ENCODE data around the gene OR4D2.

Gene OR4D2

DNA sequence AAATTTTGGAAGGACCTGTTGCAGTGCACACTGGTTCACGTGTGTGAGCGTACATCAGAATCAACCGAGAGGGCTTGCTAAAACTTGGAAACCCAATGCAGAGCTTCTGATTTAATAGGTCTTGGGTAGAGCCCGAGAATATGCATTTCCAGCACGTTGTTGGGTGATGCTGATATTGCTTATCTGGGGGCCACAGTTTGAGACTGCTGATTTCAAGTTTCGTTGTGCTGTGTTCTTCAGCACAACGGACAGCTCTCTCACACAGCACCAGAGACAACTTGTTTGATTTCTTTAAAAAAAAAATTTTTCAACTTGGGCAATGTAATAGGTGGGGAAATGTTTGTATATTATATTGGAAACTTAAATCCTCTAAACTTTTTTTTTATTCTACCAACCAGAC lies 9.4 kb downstream of the OR4D2 start:
- FAIRE-seq: no peak

DNA sequence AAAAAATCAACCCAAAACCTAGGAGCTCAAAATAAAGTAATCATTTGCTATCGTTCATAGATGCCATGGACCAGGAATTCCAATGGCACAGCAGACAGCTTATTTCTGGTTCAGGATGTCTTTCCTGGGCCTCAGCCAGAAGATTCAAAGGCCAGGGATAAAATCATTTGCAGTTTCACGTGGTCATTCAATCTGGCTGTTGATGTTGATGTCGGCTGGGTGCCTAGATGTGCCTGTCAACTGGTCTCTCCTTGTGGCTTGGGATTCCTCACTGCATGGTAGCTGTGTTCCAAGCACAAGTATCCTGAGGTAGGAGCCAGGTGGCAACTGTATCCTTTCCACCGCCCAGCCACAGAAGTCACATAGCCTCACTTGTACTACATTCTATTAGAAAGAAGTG lies 15.0 kb downstream of the OR4D2 start:
- no peak for FAIRE-seq

DNA sequence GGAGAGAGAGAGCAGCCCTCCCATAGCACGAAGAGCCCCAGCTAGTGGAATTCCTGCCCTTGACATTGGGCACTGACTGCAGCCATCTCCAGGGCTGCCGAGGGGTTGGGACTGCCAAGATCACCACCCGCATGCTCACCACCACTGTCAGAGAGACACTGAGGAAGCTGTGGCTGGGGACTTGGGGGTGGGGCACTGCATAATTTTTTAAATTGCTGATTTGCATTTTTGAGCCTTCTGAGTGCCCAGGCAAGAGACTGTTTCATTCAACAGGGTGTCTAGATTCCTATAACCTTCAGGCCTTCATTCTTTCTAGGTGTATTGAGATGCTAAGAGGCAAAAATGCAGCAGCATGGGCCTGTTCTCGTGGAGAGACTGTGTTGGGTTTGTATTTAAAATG lies 16.7 kb downstream of the OR4D2 start:
- FAIRE-seq: no peak

DNA sequence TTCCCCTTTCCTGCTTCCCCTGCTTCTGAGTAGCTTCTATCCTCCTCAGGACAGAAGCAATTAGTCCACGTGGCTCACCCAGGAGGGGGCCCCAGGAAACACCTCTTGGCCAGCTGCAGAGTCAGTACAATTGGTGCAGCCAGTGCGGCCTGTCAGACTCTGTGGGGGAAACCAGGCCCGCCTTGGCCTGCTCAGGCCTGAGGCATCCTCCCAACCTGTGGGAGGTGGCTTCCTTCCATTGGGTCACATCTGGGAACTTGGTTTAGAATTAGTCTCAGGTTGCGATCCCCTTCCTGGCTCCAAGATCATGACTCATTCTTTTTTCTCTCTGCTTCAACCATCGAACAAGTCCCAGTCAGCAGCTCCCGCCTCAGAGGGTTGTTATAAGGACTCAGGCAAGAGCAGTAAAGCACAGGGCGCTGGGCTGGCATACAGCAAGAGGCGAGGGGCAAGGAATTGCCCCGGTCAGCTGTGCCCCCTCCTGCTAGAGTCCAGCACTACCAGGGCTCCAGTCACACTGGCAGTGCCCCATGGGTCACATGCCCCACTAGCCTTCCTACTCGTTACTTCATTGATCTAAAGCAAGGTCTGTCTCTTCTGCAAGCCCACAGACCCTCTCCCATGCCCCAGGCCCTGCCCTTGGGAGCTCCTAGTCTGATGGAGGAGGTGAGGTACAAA lies 17.7 kb downstream of the OR4D2 start:
- FAIRE-seq: no peak

DNA sequence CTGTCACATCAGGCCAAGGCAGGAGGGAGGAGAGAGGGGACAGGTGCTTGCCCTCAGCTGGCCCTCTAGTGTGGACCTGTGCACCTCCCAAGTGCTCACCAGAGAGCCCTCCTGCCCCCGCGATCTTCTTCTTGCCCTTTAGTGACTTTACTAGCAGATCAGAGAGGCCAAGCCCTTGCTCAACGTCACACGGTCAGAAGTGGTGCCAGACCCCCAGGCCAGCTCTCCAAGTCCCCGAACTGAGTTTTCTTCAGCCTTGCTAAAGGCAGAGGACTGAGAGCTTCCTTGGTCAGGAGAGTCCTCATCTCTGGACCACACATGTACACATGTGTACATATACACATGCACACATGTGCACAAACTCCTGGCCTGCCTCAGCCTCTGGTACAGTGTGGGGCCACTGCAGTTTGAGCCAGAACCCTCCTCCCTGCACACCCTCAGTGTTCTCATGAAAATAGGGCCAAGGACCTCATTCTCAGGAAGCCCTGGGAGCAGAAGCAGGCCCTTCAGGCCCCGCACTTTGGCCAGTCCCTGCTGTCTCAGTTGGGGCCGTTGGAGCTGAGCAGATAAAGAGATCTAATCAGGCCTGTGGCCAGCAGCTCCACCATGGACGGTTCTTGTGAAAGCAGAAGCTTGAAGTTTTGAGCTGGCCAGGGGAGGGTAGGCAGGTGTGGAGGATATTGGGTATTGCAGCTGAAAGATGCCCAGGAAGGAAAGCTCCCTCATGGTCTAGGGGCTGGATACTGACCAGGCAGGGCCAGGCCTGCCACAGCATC lies 18.4 kb downstream of the OR4D2 start:
- no peak for FAIRE-seq

DNA sequence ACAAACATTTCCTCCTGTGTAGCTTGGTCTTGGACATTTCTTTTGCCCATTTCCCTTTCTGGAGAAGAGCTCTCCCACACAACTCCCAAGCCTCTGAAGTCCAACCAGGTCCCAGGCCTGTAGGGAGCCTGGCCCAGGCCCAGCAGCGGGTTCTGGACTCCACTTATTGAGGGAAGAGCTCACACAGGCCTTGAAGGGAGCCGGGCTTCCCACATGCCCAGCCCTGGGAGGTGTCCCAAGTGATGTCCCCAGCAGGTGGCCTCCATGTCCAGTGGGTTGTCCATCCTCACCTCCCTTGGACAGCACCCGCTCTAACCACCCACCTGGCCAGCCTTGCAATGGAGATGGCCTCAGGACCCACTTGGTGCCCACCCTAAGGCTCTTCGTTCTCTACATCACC lies 19.8 kb downstream of the OR4D2 start:
- no peak for FAIRE-seq

DNA sequence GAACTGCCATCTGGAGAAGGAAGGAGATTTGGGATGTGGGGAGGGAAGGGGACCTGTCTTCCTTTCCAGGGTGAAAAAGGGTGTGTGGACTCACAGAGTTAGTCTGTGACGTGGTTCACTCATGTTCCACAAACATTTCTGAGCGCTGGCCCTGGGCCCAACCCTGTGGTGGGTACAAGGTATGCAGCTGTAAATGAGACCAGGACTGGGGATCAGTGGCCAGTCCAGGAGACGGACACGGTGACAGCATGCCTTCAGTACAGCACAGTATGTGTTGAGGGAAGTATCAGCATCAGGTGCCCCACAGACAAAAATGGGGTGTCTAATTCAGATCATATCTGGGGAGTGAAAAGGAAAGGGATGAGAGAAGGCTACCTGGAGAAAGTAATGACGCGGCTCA lies 20.3 kb downstream of the OR4D2 start:
- FAIRE-seq: no peak

DNA sequence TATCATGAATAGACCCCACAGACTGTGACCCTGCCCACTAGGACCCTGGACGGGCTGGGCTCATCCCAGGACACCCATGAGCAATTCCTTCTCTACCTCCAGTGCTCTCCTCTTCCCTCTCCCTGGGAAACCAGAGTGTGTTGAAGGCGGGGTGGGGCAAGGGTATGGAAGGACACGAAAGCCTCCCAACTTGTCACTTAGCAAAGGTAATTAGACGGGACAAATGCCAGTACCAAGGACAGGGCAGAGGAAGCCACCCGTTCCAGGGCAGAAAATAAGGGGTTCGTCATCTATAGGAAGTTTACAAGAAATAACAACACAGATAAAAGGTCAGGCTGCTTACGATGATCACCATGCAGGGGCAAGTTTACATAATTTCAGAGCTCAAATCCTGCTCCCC lies 20.9 kb downstream of the OR4D2 start:
- no peak for FAIRE-seq

DNA sequence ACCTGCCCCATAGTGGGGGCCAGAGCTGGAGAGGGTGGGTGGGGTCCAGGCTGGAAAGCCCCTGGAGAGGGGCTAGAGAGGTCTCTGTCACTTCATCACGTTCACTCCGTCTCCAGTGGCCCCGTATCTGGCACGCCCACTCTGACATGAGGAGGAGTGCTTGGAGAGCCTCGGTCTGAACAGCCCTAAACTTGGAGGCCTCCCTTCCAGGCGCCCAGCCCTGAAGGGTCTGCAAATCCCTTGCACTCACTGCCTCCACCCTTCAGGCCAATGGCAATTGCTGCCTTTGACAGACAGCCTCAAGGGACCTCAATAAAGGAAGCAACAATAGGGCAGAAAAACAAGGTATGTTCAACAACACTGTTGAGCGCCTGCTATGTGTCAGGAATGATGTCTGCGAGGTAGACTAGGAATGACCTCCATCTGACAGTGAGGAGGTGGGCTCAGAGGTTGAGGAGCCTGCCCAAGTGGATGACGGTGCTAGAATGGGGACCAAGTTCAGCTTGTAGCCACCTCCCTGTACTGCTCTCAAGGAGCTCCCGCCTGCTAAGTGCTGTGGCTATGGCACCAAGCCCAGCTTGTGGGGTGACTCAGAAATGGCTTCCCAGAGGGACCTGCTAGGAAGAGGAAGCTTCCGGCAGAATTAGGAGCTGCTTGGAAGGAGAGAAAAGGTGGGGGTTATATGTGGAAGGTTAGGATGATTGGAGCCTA lies 22.8 kb downstream of the OR4D2 start:
- FAIRE-seq: no peak

DNA sequence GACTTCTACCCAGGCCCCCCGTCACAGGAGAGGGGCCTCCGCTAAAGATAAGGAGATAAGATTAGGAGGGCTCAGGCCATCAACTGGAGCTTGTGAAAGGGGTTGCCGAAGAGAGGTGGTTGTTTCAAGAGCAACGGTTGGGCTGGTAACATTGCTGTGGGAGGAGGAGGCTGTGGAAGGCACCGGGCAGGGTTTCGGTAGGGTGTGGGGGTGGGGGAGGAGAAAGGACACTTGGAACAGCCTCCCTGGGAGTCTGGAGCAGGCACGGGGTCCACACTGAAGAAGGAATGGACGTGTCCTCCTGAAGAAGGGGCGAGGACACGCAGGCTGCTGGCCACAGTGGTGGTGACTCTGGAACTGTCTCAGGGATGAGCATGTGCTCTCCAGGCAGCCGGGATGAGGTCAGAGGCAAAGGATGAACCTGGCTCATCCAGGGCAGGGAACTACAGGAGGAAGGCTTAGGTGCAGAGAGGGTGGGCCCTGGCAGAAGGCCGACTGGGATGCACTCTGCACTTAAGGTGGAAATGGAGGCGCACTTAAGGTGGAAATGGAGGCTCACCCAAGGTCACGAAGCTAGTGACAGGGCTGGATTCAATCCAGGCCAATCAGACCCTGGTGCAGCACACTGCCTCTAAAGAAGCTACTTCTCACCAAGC lies 24.6 kb downstream of the OR4D2 start:
- FAIRE-seq: no peak

DNA sequence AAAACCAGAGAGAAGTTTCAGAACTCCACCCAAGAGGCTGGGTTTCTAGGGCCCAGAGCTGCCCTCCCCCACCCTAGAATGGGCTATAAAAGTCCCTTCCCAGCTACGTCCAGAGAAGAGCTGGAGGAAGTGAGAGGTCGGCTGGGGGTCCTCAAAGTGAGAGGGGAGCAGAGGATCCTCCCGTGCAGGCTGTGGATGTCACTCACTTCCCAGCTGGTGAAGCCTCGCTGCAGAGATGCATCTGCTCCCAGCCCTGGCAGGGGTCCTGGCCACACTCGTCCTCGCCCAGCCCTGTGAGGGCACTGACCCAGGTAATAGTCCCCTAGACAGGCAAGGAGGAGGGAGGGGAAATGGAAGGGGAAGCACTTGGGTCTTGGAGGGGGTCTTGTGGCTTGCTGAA lies 25.8 kb downstream of the OR4D2 start, which contains the start of gene EPX:
Gene EPX (plus strand): TSS at position 115 of the 400 bp plus-strand sequence. CDS start 121 bp downstream, at position 236.
- no peak for FAIRE-seq

DNA sequence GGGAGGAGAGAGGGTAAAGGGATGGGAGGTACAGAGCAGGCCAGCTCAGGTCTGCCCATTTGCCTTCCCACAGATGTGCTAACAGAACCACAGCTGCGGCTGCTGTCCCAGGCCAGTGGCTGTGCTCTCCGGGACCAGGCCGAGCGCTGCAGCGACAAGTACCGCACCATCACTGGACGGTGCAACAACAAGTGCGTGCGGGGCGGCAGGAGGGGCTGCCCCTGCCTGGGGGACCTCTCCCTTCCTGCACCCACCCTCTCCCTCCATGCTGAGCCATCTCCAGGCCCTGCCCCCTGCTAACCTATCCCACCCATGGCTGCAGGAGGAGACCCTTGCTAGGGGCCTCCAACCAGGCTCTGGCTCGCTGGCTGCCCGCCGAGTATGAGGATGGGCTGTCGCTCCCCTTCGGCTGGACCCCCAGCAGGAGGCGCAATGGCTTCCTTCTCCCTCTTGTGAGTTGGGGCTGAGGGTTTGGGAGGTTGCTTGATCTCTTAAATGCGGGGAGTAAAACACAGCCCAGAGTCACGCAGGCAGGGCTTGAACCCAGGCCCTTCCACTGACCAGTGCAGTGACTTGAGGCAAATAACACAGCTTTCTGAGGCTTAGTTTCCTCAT lies 27.0 kb downstream of the OR4D2 start:
- FAIRE-seq: no peak

DNA sequence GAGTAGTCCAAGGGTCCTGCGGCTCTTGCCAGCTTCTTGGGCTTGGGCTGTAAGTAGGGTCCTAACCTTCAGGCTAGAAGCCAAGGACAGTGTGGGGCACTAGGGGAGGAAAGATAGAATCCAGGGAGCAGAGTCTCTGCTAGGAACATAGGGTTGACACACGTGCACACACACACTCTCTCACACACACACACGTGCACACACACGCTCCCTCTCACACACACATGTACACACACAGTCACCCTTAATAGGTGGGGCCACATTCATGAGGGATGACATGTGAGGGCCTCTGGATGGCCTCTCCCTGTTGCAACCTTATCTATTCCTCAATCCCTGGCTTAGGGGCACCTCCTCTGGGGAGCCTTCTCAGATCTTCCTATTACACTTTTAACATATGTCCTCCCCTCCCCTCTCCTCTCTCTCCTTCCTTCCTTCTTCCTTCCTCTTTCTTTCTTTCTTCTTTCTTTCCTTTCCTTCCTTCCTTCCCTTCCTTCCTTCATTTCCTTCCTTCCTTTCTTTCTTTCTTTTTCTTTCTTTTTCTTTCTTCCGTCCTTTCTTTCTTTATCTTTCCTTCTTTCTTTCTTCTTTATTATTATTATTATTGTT lies 28.8 kb downstream of the OR4D2 start:
- no peak for FAIRE-seq

DNA sequence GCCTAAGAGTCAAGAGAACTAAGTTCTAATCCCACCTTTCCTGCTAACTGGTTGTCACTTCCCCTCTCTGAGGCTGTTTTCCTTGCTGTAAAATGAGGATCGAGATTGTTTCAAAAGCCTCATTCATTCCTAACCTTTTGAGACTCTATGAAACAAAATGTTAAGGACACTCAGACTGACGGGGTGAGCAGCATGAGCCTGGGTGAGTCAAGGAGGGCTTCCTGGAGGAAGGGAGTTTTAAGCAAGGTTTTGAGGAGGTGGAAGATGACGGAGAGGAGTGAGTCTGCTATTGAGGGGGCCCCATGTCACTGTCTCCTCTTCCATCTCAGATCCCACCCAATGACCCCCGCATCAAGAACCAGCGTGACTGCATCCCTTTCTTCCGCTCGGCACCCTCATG lies 29.8 kb downstream of the OR4D2 start:
- FAIRE-seq: no peak

DNA sequence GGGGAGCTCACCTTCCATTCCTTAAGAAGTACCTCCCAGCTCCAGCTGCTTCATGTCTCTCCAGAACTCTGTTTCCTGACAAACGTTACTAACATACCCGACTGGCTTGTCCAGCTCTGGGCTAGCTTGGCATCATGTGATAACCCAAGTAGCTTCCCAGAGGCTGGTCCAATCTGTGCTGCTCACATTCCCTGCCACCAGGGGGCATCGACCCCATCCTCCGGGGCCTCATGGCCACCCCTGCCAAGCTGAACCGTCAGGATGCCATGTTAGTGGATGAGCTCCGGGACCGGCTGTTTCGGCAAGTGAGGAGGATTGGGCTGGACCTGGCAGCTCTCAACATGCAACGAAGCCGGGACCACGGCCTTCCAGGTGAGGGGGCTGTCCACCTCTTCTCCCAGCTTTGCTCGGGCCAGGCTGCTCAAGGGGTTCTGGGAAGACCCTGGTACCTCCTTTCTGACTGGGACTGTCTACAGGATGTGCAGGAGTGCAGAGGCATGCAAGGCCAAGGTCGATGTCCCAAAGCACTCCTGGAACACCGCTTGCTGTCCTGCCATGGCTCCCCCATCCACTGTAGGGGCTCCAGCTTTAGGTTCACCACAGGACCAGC lies 33.3 kb downstream of the OR4D2 start:
- FAIRE-seq: no peak

DNA sequence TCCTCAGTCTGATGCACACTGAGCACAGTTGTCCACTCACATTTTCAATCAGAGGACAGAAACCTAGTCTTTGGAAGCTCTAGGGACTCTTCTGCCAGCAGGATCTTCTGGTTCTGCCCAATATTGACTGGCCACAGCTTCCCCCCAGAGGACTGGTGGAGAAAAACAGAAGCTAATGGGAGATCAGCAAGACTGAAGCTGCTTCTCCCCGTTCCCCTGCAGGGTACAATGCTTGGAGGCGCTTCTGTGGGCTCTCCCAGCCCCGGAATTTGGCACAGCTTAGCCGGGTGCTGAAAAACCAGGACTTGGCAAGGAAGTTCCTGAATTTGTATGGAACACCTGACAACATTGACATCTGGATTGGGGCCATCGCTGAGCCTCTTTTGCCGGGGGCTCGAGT lies 36.1 kb downstream of the OR4D2 start:
- no peak for FAIRE-seq

DNA sequence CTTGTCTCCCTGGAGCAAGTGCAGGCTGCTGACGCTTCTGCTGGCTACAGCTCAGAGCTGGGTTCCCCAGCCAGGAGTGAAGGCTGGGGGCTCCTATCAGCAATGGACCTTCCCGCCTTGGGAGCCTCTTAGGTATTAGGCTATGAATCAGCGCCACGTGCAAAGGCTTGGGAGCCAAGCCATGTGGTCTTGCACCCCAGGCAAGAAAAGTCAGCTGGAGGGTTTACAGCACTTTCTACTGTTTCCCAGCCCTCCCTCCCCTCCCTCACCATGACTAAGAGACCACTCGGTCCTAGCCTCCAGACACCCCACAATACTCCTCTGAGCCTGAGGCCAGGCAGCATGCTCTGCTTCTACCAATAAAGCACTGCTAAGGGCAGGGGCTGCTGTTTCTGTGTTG lies 38.0 kb downstream of the OR4D2 start:
- FAIRE-seq: no peak

DNA sequence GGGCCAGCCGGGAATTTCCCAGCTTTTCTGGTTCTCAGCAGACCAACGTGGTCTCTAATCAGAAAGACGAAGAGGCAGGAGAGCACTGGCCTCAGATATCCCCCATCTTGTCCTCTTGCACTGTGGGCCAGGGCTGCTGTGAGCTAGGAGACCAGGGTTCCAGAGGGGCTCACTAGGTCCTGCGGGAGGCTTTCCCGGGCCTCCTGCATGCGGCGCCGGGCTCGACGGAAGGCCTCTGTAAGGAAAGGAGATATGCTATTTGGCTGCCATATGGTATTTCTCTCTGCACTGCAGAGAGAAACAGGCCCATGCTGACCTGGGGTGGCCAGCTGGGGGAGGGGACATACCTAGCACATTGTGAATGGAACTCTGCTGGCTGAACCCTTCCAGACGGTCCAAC lies 39.2 kb downstream of the OR4D2 start:
- no peak for FAIRE-seq

DNA sequence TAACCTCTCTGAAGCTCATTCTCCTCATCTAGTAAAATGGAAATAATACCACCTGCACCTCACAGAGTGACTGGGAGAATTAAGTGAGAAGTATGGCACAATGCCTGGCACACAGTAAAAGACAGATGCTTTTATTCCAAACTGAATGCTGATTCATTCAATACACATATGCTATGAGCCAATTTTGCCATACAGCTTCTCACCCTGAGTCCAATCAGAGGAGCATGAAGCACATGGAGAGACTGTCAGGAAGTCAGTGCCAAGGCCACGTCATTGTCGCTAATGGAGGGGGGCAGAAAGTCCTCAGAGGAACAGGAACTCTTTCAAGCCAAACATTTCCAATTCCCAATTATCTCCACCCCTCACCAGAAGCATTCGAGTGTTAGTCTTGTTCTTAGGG lies 40.7 kb downstream of the OR4D2 start:
- FAIRE-seq: no peak

DNA sequence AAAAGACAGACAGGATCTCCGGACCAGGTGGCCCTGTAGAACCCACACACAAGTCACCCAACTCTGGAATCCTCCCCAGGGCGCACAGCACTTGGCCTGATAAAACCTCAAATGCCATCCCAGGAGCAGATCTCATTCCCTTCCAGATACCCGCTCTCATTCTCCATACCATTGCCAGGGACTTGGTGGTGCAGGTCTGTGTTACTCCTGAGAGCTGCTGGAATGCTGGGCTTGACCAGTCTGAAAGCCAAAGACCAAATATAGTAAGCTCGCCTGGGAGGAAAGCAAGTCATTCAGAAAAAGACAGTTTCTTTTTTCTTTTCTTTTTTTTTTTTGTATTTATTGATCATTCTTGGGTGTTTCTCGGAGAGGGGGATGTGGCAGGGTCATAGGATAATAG lies 41.6 kb downstream of the OR4D2 start:
- no peak for FAIRE-seq

DNA sequence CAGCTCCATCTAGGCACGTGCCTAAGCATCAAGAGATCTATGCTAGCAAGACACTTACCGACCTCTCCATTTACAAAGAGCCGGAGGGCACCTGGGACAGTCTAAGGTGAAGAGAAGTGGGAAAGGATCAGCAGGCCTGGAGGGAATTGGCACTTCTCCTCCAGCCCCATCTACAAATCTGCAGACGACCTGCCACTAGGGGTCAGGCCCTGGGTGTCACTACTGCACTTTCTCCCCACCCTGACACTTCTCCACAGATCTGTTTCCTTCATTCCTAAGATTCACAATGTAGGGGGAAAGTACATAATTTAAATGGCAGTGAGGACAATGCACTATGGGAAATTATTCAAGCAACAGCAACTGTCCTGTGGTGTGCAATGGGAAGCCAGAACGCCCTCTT lies 44.1 kb downstream of the OR4D2 start:
- FAIRE-seq: no peak

DNA sequence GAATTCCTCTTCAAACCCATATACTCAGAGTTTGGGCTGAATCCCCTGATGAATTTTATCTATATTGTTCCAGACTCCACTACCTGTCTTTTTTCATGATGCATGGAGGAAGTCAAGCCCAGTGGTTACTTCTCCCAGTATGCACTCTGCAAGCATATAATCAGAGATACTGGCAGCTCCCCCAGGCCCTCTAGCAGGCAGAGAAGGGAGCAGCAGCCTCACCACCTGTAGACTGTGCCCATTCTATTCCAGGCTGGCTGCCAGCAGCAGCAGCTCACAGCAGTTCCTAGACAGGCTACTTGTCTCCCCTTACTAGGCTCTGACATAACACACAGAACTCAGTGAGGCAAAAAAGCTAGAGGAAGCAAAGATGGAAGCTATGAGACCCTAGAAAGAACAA lies 48.9 kb downstream of the OR4D2 start:
- no peak for FAIRE-seq
